Heart left ventricle (tissue), 13 donors: ENCODE results near the gene AIRE.

Experiments used
- CTCF ChIP-seq, 12 donors: fragments of 200-600 bp; sonication (generic) in 4 of 12; IDR thresholded peaks; one replicate each; pipeline versions ENCODE4 v1.5.0 to v1.8.0; 2018 to 2022; ENCODE audit warnings: antibody characterized with exemption in 12 of 12, mild to moderate bottlenecking in 5 of 12
- POLR2A ChIP-seq, 2 donors: fragments of 450-650 bp; IDR thresholded peaks; one replicate each; pipeline ENCODE4 v1.6.1; 2017; ENCODE audit warnings: antibody characterized with exemption in 2 of 2, mild to moderate bottlenecking in 2 of 2, moderate library complexity in 2 of 2
- donor health status: ischemic (EF 13 %, LVEDD 7.1; RV severe dilation, severe dysfunction).
- donor health status: DM: no; HTN: yes; CAD: no.
- donor health status: DM: no; HTN: no; CAD: no.
- donor health status: ischemic (EF 25% LVEDD 6.9; RV normal size, moderate dysfunction).
- donor health status: ischemic (EF 25% LVEDD 5.7; RV mildly dilated, moderate dysfunction).
- donor health status: ischemic (EF 35%, LVEDD 5.7; RV mildly dilated, moderate dysfunction).
- donor health status: nonischemic (EF 11% LVEDD 7.7; RV severe dilation, severe dysfunction).
- donor health status: DM: yes; HTN: yes; CAD: no.
- donor health status: PGD.
- donor health status: ischemic (EF 29% LVEDD 5.4; RV normal size, mild dysfunction).
- donor health status: nonischemic (EF 23%, LVEDD 6.1; RV moderate dilation, normal function).

GRCh38 chr21:44320847-44321246 lies 35.2 kb downstream of the AIRE start:
- TF ChIP-seq CTCF (IDR thresholded peaks at IDR 0.05) = no peak
- no peak for TF ChIP-seq POLR2A (IDR thresholded peaks at IDR 0.05)
